GM12892 (cell line): Measurements from ENCODE around the gene WASHC2A.
"Not testable (repeated sequence)": the region's sequence is repeated elsewhere in the genome, so short reads cannot be mapped to it uniquely, and the experiment has no call there.

Experiments used
- DNase-seq: peaks from one replicate; pipeline ENCODE4 v3.0.0; 2011; ENCODE audit not compliant: insufficient read length
- FAIRE-seq: peaks from 2 replicates; lab custom pipeline; 2011; peaks lifted over from hg19 to GRCh38; lab: Jason Lieb, UNC
- POLR2AphosphoS5 ChIP-seq: IDR thresholded peaks from 2 replicates; pipeline ENCODE4 v1.6.1; 2011; ENCODE audit warnings: low read depth, low read length, control low read depth
- TAF1 ChIP-seq: IDR thresholded peaks from 2 replicates; pipeline ENCODE4 v1.6.1; 2011; ENCODE audit warnings: low read depth, mild to moderate bottlenecking, control low read depth, low read length, borderline replicate concordance

WASHC2A gene

DNA sequence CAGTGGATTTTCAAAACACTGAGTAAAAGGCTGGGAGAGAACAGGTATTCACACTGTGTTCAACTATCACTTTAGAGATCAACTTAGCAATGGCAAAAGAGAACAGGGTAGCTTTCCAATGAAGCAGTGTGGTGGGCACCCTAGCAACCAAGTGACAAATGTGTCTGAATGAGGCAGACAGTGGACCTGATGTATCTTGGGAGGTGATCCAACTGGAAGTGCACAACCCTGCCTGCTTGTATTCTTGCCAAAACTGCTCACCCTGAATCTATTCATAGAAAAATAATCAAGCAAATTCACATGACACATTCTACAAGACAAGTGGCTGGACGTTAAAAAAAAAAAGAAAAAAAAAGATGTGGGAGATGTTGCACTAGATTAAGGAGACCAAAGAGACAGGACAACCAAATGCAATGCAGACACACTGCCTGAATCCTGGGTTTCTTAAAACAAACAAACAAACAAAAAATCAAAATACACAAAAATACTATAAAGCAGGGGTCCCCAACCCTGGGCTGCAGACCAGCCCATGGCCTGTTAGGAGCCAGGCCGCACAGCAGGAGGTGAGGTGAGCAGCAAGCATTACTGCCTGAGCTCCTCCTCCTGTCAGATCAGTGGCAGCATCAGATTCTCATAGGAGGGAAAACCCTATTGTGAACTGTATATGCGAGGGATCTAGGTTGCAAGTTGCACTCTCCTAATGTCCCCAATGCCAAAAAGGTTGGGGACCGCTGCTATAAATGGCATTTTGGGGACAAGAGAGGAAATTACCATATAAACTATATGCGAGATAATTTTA, 12.1 kb upstream of the WASHC2A start:
- DNase-seq, result not testable (repeated sequence)

DNA sequence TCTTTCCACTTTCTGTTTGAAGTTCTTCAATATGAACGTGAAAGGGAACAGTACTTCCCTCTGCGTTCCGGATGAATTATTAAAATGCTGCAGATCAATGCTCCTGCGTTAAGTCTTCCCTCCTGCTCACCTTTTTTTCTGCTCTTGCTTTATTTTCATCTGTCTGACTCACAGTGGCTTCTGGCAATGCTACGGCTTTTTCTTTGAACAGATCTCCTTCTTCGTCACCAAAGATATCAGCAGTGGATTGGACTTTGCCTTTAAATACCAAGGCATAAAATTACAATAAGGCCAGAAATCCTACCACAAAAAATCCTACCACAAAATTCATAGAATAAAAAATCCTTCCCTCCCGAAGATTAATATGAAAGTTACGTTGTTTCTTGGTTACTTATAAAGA, 11.1 kb upstream of the WASHC2A start:
- FAIRE-seq, DNase-seq: not testable (repeated sequence)

More for the DNA sequence above, 12.1 kb upstream of the WASHC2A start:
- FAIRE-seq, result not testable (repeated sequence)

DNA sequence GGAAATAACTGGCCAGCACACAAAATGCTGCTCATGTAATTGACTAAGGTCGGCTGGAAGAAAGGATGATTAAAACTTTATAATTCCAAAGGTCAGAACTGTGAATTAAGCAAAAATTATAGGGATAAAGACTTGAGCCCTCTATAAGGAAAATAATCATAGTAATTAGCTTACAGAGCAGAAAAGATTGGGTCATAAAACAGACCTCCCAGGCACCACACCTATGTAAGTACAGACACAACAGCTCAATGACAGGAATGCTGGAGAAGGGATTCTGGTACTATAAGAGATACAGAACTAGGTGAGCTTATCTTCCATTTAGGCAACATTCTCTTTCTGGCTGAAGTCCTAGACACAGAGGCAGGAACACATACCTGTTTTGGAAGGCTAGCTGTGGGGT, 9.0 kb upstream of the WASHC2A start:
- not testable (repeated sequence) for FAIRE-seq, DNase-seq

DNA sequence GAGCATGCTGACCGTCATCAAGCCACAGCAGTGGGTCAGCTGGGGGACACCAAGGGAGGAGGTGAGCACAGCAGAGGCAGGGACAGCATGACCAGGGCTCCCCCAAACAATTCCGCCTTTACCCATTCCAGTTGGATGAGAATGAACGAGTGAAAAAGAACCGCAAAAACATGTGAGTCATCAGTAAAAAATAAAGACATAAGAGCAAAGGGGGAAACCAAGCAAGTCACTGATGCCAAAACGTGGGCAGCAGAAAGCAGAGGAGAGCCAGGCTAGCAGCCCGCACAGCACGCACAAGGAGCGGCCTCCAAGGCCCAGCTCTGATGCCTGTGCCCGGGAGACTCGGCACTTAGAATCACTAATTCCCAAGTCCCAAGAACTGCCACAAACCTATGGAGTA, 7.8 kb upstream of the WASHC2A start:
- DNase-seq, FAIRE-seq: not testable (repeated sequence)

DNA sequence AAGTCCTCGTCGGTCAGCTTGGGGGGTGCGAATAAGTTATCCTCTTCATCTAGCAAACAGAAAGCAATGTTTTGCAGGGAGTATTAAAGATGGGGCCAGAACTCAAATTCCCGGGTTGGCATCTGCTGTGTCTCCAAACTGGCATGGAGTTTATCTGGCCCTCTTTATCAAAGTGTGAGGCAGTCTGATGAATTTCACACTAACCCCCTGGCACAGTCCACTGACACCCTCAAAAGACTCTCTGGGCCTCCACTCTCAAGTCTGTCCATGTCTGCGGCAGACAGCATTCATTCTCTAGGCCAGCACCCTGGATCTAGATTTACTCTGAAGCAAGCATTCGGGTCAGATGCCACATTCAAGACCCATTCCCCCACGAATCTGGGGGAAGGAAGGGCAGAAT, 6.2 kb upstream of the WASHC2A start:
- not testable (repeated sequence) for DNase-seq

DNA sequence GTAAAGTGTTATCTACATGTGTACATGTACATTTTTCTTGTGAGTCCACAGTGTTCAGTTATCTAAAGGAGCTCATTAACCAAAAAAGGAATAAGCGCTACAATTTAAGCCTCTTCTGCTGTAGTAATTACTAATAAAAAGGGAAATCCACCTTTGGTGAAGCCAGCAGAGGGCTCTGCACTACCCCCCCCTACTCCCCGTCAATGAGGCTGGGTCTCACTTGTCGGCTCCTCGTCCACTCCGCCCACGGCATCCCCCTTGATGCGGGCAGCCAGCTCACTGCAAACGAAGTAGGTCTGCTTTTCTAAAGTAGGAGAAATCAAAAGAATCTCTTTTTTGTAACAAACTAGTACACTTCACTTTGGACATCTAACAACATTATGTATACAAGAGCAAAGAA, 4.7 kb upstream of the WASHC2A start:
- TF ChIP-seq POLR2AphosphoS5 (no peak), TAF1 (no peak)
- FAIRE-seq (no peak), DNase-seq (no peak)

More for the DNA sequence above, 6.2 kb upstream of the WASHC2A start:
- not testable (repeated sequence) for FAIRE-seq

DNA sequence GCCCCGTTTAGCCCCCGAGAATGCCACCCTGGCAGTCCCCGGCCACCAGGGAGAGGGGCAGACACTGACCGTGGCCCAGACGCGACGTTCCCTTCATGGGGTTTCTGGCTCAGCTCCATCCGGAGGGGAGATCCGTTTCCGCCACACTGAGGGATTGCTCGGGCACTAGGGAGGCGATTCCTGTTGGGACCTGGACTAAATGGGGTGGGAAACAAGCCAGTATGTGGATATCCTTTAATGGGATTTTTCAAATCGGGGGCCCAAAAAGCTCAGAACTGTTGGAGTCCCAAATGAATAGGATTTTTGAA, 552 bp downstream of the WASHC2A start:
- DNase-seq, result not testable (repeated sequence)
- FAIRE-seq, result peak; percentile 30

DNA sequence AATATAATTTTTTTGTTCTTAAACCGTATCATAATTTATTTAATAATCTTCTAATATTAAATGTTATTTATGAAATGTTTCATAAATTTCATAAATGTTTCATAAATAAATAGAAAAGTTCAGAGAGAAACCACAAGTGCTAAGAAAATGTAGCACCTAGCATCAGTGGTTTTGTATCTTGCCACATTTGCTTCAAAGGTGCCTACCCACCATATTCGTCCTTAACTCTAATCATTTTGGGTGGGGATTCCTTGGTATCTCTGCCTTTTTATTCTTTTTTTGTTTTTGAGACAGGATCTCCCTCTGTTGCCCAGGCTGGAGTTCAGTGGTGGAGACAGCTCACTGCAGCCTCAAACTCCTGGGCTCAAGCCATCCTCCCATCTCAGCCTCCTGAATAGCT, 7.4 kb downstream of the WASHC2A start:
- not testable (repeated sequence) for DNase-seq, FAIRE-seq

DNA sequence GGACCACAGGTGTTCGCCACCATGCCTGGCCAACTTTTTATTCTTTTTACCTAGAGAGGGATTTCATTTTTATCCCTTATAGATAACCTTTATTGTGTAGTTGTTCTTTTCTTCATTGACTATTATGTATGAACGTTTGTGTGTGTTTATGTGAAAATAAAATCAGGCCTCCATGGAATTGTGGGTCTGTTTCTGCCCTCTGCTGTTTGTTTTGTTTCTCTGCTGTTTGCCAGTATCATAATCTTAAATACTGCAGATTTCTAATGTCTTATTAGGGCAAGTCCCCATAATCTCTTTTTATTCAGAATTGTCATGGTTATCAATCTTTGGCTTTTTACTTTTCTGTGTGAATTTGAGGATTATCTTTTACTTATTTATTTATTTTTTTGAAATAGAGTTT, 7.8 kb downstream of the WASHC2A start:
- FAIRE-seq, result not testable (repeated sequence)

DNA sequence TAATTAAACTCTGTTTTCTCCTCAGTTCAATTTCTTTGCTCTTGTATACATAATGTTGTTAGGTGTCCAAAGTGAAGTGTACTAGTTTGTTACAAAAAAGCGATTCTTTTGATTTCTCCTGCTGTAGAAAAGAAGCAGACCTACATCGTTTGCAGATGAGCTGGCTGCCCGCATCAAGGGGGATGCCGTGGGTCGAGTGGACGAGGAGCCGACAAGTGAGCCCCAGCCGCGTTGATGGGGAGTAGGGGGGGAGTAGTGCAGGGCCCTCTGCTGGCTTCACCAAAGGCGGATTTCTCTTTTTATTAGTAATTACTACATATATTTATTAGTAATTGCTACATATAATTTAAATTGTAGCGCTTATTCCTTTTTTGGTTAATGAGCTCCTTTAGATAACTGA, 23.6 kb downstream of the WASHC2A start:
- FAIRE-seq, DNase-seq: not testable (repeated sequence)

More for the DNA sequence above, 7.8 kb downstream of the WASHC2A start:
- DNase-seq, result not testable (repeated sequence)

DNA sequence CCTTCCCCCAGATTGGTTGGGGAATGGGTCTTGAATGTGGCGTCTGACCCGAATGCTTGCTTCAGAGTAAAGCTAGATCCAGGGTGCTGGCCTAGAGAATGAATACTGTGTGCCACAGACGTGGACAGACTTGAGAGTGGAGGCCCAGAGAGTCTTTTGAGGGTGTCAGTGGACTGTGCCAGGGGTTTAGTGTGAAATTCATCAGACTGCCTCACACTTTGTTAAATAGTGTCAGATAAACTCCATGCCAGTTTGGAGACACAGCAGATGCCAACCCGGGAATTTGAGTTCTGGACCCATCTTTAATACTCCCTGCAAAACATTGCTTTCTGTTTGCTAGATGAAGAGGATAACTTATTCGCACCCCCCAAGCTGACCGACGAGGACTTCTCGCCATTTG, 25.2 kb downstream of the WASHC2A start:
- not testable (repeated sequence) for FAIRE-seq

DNA sequence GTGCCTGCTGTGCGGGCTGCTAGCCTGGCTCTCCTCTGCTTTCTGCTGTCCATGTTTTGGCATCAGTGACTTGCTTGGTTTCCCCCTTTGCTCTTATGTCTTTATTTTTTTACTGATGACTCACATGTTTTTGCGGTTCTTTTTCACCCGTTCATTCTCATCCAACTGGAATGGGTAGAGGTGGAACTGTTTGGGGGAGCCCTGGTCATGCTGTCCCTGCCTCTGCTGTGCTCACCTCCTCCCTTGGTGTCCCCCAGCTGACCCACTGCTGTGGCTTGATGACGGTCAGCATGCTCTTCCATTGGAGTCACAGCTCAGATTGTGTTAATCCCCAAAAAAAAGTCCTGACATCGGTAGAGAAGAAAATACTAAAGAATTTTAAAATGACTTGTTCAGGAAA, 26.9 kb downstream of the WASHC2A start:
- not testable (repeated sequence) for FAIRE-seq, DNase-seq

More for the DNA sequence above, 25.2 kb downstream of the WASHC2A start:
- not testable (repeated sequence) for DNase-seq

DNA sequence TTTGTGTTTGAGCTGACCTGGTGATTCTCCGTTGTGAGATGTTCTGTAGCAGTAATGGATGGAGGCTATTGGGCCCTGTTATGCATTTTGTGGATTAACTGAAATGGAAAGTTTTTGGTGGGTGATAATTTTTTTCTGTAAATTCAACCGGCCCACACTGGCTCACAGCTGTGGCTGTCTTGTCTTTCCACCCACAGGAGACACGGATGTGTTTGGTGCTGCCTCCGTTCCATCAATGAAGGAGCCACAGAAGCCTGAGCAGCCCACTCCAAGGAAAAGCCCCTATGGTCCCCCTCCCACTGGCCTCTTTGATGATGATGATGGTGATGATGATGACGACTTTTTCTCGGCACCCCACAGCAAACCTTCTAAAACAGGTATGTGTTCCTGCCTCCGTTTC, 27.6 kb downstream of the WASHC2A start:
- FAIRE-seq, DNase-seq: not testable (repeated sequence)

DNA sequence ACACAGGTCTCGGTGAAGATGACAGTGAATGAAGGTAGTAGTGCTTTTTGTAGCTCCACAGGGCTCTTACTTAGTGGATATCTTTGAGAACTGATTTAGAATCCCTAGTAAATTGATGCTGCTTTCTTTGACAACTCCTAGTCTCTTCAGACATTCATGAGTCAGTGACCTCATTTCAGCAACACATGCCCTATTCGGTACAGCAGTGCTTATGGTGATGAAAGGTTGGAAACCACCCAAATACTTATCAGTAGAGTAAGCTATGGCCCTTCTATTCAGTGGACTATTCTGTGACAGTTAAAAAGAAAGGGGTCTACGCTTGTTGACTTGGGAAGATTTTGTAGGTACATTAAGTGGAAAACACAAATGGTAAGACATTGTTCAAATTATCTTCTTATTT, 29.0 kb downstream of the WASHC2A start:
- FAIRE-seq, result not testable (repeated sequence)

DNA sequence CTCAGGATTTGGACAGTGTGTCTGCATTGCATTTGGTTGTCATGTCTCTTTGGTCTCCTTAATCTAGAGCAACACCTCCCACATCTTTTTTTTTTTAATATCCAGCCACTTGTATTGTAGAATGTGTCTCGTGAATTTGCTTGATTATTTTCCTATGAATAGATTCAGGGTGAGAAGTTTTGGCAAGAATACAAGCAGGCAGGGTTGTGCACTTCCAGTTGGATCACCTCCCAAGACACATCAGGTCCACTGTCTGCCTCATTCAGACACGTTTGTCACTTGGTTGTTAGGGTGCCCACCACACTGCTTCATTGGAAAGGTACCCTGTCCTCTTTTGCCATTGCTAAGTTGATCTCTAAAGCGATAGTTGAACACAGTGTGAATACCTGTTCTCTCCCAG, 30.9 kb downstream of the WASHC2A start:
- not testable (repeated sequence) for FAIRE-seq, DNase-seq

More for the DNA sequence above, 29.0 kb downstream of the WASHC2A start:
- not testable (repeated sequence) for DNase-seq

DNA sequence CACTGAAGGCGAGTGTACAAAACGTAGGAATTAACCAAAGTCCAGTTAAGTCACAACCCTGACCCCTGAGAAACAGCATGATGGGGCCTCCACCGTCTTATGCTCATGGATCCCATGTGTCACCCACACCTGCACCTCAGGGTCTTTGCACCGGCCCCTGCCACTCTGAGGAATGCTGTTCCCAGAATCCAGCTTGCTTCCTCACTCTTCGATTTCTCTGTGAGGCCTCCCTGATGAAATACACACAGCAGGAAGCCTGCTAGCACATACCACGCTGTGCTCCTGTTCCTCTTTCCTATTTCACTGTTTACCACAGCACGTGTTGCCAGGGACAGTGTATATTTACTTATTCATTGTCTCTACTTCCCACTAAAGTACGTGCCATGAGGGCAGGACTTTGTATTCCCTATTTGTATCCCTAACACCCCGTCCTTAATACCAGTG, 33.4 kb downstream of the WASHC2A start:
- not testable (repeated sequence) for DNase-seq, FAIRE-seq

DNA sequence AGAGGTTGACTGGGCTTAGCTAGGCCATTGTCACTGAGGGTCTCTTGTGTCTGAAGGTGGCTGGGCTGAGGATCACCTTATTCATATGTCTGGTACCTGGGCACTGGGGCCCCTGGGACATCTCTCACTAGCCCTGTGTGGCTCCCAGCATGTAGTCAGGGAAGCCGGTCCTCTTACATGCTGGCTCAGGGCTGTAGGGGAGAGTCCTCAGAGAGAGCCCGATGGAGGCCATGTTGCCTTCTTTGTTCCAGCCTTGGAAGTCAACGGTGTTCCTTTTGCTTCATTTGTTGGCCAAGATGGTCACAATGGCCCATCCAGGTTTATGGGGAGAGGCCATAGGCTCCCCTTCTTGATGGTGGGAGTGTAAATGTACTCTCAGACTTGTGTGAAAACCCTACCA, 34.0 kb downstream of the WASHC2A start:
- not testable (repeated sequence) for FAIRE-seq, DNase-seq

DNA sequence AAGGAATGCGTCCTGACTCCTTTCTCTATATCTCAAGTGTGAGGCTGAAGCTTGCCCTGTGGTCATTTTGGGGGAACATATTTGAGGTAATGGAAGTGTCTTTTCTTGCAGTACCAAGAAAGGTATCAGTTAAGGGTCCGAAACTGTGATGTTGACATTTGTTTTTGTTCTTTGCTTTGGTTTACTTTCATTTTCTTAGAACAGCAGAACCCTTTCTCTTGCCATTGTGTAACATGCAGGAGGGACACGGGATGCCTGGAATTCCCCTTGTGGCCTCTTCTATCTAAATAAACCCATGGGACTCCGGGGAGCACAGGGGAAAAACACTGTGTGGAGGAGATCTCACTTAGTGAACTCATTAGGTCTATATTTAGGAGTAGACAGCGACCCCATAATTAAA, 34.5 kb downstream of the WASHC2A start:
- not testable (repeated sequence) for FAIRE-seq, DNase-seq

DNA sequence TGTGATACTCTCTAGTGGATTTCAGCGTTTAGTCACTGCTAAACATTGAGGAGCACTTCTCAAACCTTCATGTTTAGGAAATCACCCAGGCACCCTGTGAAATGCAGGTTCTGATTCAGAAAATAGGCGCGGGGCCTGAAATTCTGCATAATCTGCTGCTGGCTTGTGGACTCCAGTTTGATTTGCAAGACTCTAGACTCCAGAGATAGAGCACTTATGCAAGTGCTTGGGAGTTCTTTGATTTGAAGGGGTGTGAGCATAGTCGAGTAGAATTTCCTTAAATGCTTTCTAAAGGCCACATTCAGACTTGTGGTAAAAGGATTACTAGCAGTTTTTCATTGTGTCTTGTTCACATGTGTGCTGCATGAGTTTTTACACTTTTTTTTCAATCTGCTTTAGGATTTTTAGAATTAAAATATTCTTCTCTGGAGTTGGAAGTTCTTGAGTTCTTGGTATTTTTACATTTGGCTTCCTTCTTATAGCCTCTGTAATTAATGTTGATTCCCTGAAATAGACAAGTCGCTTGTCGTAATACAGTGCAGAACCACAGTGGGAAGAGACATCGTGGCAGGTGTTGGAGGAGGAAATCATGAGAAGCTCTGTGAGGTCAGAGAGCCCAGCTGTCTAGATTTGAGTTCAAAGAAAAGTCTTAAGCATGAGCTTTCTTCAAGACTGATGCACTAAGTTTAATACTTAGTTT, 41.4 kb downstream of the WASHC2A start:
- not testable (repeated sequence) for FAIRE-seq

More for the DNA sequence above, 41.4 kb downstream of the WASHC2A start:
- DNase-seq, result not testable (repeated sequence)
